Measurements from ENCODE around the gene SSUH2.
"Not testable (repeated sequence)": the region's sequence is repeated elsewhere in the genome, so short reads cannot be mapped to it uniquely, and the experiment has no call there.

The SSUH2 gene

DNA sequence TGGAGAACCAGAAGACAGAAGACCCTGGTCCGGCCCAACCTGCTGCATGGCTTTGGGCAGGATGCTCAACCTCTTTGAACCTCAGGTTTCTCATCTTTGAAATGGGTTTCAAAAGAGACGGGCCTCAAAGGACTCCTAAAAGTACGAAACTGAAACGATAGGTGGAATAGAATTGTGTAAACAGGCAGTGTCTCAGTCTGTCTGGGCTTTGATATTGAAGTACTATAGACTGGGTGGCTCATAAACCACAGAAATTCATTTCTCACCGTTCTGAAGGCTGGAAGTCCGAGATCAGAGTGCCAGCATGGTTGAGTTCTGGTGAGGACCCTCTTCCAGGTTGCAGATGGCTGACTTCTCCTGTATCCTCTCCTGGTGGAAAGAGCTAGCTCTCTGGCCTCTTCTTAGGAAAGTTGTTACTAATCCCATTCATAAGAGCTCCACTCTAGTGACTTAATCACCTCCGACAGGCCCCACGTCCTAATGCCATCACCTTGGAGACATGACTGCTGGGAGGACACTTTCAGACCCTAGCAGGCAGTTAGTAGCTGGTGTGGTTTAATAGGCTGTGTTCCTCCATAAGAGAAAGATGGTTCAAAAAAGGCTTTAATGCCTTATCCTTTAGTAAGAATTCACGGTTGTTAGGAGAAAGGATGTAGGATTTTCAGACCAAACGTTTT is 35.7 kb downstream of the SSUH2 start:
- no peak for DNase-seq (ENCODE audit: low read depth in 2 of 2)

DNA sequence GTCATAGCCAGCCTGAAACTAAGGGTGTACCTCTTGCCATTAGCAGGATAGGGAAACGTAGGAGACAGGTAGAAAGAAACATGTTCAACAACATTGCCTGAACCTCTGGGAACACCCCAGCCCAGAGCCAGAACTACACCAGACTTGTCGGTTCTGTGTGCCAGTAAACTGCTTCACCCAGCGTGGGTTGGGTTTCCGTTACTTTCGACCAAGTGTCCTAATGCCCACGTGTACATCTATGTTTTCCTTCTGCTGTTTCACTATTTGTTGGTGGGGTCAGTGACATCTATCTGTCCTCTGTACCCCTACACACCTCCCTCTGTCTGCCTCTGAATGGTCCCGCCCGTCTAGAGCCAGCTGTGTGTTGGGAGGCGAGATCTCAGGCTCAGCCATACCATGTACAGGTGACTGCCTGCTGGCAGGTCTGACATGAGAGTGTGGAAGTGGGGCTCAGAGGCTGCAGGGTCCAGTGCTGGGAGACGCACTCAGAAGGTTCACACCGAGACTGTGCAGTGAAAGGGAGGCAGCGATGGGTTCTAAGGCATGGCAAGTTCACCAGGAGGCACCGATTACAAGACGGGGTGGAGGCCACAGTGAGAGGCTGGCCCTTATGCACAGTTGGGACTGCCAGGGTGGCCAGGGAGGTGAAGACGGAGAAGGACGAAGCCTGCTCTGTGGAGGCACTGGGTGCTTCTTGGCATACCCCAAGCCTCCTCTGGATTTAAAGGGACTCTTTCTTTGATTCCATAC is 36.4 kb downstream of the SSUH2 start:
- DNase-seq (ENCODE audit: low read depth in 2 of 2): no peak

DNA sequence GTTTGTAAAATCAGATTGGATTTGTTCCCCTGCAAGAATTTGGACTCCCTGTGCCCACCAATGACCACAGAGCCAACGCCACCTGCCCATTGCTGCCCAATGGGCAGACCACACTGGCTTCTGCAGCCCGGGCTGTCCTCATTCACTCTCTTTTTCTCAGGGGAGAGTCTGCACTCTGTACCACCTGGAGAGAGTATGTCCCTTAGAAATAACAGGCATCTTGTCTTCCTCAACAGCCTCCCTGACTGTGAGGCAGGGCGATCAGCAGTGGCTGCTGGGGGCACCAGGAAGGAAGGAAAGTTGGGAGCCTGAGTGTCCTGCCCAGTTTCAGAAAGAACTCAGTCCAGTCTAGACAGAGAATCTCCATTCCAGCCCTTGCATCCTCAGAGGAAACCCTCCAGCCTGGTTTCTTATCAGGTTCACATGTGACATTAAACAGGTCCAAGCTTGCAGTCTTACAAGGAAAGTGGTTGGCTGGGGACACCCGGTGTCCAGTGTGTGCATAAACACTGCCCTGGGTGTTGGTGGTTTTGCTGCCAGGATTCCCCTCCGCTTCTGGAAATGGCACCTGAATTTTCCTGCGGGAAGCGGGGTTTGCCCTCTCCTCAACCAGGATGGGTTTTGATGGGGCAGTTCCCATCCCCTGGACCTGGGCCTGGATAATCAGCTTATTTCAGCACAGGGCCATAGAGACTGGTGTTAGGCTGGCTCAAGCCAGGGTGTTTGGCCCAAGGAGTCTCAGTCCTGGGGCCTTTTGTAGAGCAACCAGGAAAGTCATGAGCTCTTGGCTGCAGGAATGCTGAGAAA is 37.2 kb downstream of the SSUH2 start:
- DNase-seq (ENCODE audit: low read depth in 2 of 2): no peak

DNA sequence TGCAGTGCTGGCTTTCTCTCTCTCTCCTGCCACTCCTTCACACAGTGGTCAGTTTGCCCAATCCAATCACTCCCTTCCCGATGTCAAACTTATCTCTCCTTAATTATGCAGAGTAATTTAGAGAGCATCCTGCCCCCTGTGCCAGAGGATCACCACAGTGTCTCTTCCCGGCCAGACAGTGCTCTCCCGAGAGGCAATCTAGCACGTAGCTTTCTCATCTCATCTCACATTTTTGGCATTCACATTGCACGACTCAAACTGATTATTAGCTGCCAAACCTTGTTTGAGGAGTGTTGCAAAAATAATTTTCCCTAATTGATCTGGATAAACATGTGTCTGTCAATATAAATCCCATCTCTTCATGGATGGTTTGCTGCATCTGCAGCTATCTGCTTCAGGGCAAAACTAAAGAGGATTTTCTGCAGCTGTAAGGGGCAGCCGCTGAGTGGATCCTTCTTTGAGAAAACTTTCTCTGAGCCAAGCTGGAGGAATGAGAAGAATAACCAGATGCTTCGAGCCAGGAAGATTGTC is 37.8 kb downstream of the SSUH2 start:
- DNase-seq (ENCODE audit: low read depth in 2 of 2): no peak

DNA sequence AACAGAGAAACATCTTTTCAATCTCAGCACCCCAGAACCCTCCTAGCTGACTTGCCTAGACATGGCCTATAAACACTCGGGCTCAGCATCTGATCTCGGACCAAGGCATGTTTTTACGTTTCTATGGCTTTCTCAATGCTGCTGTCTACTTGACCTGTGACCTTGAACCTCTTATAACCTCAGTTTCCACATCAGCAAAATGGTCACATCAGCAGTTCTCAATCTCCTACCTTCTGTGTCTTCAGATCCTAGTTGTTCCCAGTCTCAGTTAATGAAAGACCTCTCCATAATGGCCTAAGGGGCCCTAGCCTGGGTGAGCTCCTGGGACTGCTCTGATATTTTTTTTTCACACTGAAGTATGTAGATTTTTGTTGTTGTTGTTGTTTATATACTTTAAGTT is 39.6 kb downstream of the SSUH2 start:
- no peak for DNase-seq (ENCODE audit: low read depth in 2 of 2)

DNA sequence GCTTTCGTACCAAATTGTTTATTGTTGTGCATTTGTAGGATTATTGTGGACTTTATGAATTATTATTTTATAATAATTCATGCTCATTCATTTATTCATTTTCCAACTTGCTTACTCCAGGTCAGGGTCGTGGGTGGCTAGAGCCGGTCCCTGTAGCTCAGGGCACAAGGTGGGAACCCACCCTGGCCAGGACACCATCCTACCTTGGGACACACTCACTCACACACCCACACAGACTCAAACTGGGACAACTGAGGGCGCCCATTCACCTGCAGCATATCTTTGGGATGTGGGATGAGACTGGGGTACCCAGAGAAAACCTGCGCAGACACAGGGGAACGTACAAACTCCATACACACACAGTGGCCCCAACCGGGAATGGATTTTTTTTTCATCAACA is 40.6 kb downstream of the SSUH2 start:
- no peak for DNase-seq (ENCODE audit: low read depth in 2 of 2)

DNA sequence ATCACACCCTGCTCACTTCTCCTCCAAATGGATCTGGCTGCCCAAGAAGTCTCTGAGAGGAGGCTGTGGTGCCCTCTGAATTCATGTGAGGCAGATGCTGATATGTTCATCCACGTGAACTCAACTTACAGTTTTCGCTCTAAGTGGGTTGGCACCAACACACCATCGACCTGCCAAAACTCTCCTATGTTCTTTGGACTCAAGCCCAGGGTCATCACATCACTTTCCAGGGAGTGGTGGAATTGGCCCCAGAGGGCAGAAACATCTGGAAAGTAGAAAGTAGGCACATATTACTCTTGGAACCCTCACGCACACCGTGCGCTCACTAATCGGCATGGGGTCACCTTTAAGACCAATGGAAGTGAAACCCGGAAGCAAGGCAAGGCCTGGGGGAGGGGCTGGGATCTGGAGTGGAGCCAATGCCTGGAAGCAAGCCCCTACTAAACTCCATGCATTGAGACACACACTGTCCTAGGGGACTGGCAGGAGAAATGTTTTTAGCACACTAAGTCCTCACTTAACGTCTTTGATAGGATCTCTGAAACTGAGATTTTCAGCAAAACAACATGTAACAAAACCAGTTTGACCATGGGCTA is 41.4 kb downstream of the SSUH2 start:
- DNase-seq (ENCODE audit: low read depth in 2 of 2): no peak

DNA sequence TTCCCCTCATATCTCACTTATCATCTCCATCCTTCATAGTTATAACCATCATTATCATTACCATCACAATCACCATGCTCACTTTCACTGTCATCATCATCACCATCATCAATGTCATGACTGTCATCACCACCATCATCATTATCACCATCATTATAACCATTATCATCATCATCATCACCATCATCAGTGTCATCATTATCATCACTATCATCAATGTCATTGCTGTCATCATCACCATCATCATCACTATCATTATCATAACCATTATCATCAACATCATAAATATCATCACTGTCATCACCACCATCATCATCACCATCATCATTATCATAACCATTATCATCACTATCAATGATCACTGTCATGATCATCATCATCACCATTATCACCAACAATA is 44.1 kb downstream of the SSUH2 start:
- DNase-seq (ENCODE audit: low read depth in 2 of 2): no peak

DNA sequence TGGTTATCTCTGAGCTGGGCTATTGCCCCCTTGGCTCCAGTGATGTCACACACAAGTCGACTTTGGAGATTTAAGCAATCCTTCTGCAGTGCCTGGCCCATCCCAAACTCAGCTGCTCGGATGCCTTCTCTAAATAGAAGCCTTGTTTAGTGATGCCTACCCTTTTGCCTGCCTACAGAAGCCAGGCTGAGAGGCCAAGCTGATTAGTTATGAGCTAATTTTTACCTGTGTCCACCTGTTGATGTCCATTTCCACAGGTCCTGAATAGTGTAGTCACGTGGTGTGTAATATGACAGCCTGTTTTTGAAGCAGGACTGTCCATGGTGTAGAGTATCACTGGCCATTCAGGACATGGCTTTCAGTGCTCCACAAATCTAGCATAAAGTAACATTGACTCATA is 45.5 kb downstream of the SSUH2 start:
- DNase-seq (ENCODE audit: low read depth in 2 of 2): no peak

DNA sequence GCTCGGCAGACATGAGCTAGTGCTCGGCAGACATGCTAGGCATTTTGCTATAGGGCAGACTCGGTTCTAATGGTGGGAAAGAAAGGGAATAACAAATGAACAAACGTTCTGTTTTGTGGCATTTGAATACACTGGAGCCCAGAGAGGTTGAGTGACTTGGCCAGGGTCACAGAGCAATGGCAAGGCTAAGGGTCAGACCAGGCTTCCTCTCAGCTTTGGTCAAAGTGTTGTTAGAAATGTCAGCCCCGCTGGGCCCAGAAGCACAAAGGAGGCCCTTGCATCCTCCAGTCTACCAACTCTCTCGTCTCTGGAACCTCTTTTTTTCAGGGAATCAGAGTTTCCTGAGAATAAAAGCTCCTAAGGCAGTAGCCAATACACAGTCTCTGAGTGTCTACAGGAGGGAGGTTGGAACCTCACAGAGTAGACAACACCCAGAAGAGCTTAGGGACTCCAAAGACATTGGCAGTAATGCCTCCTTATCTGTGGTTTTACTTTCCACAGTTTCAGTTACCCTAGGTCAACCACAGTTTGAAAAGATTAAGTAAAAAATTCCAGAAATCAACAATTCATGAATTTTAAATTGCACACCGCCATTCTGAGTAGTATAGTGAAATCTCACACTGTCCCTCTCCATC is 47.3 kb downstream of the SSUH2 start:
- no peak for DNase-seq (ENCODE audit: low read depth in 2 of 2)

DNA sequence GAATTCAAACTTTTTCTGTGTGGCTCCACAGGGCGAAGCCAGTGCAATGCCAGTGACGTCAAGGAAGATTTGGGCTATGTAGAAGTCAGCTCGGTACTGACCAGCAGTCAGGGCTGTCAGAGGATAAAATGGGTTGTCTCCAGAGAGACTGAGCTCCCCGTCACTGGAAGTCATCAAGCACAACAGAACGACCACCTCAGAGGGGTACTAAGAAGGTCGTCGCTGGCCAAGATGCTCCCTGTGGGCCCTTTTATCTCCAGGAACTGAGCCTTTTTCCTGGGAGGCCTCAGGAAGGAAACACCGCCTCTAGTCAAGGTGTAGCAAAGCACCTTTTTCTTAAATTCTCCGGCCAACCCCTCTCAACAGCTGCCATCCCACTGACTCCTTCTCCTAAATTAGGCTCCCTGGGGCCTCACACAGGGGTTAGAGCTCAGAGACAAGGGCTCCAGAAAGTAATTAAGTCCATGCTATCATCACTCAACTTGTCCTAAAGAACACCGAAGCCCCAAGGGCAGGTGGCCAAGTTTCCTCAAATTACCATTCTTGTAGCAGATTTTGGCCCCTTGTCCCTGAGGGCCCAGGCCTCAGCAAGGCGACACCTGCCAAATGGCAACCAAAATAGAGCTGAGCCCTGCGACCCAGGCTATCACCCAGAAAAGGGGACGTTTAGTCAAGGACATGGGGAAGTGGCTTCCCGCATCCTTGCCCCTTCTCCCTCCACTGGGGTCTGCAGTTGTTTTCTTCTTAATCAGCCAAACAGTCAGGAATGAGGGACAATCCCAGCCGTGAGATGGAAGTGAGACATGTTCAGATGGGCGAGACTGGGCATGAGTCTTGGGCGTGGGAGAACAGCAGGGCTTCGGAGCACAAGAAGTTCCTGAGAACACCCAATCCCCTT is 48.0 kb downstream of the SSUH2 start:
- DNase-seq (ENCODE audit: low read depth in 2 of 2): no peak

DNA sequence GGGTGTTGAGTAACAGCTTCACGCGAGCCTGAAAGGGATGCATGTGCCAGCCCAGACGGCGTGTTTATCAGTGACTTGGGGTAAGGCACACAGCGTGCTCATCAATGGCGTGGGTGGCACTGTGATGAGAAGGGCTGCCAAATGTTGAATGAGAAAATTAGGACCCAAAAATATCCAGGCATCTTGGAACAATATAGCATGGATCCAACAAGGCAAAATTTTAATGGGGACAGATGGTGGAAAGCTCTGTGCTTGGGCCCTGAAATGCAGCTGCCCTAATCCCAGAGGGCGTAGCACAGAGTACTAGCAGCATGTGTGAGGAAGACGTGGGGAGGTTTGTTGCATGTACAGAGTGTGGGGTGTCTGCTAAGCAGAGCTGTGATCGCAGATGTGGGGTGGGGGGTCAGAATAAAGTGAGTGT is 48.9 kb downstream of the SSUH2 start:
- no peak for DNase-seq (ENCODE audit: low read depth in 2 of 2)

DNA sequence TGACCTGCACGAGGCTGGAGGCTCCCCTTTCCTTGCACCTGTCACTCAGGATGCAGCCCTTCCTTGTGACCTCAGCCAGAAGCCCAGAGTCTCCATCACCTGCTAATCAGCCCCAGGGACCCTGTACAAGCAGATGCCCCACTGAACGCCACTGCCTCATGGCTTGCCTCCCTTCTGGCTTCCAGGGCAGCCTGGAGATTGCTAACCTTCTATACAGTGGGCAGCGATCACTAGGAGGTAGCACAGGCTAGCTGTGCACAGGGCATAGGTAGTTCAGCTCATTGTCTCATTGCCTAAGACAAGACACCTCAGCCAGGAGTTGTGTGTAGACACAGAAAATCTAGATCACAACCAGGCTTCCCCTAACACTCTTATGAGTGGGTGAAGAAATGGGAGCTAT is 49.3 kb downstream of the SSUH2 start:
- no peak for DNase-seq (ENCODE audit: low read depth in 2 of 2)

DNA sequence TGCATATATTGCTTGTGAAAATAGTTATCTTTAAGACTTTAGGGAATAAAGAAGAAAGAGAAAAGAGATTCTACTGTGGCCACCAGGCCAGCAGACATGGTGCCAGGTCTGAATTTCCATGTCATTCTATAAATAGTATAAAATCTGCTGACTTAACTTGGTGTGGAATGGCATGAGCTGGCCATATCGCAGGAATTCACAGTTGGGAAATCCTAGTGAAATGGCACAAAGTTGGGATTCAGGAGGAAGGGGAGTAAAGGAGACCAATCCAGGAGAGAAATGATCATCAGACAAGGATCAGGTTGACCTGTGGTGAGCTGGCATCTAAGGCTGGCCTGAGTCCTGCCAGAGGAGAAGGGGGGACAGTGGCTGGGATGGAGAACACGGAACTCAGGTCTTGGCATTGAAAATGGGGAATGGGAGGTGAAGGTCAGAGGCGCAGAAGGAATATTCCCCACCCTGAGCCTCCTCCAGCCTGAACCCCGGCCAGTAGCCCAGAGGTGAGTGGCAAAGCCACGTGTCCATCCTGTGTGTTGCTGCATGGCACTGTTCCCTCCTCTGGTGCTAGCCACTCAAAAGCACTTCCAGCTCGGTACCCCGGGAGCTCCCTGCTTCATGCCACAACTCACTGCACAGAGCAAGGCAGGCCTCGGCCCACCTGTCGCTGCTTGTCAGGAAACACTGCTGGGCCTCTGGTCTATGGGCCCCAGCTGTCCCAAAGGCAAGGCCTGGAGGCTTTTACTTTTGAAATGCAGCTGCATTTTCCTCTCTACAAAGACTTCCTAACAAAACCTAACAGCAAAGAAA is 51.4 kb downstream of the SSUH2 start:
- no peak for DNase-seq (ENCODE audit: low read depth in 2 of 2)

DNA sequence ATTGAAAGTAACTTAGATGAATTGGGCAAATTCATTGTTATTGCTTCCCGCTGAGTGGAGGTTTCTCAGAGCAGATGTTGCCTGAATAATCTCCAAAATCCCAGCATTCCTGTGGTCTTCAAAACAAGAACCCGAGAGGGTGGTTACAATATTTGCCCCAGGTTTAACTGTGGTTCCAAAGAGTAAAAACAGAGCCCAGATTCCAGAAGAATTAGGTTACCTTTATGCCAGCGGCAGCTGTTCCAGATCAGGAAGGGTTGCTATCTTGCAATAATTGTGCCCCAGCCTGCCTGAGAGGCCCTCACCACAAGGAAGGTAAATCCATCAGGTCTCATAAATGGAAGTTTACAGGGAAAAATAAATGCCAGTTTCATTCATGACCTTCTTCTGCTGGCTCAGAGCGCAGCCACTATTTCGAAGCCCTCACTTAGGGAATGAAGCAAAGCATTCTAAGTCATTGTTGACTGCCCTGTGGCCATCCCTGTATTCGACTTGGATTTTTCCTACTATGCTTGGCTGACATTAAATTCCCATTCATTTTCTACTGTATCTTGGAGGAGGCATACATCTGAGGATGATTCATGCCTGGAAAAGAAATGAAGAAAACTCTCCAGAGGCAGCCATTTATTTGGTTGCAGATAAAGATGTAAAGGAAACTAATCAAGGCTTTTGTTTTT is 54.6 kb downstream of the SSUH2 start:
- DNase-seq (ENCODE audit: low read depth in 2 of 2): no peak

DNA sequence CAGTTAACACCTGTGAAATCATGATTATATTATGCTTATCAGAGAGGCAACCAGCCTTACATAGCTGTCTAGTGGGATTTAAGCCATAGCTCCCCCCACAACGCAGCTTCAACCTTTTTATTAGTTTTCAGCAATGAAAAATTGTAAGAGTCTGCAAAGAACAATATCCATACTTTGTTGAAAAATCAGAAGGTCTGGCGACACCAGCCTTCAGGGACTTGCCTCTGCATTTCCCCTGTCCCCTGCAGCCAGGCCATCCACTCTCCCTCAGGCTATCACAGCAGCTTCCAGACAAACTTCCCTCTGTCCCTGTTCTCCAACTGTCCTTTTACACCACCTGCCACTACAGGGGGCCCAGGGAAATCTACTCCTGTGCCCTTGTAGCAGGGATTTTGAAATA is 59.9 kb downstream of the SSUH2 start:
- no peak for DNase-seq (ENCODE audit: low read depth in 2 of 2)

DNA sequence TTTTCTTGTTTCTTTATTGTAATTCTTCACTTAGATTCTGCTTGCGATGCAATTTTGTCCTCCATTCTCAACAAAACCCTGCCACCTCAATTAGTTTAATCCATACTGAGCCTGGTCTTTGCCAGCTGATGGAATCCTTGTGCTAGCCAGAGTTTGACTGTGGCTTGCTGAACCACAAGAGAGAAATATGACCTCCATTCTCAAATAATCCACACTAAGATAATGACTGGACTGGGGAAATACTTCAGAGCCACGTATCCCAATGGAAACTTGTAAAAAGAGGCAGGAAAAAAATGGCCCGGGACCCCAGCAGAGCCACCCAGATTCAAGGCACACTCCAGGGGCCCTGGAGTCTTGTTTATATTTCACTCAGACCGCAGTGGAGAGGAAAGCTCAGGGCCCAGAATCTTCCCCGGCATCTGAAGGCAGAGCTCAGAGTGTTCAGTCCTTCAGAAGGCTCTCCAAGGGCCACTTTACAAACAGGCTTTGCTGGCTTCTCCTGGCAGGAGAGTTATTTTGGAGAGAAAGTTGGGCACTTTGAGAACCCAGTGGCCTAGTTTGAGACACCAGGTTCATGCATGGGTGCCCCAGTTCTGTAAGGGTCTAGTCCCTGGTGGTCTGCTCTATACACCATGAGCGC is 62.7 kb downstream of the SSUH2 start:
- DNase-seq (ENCODE audit: low read depth in 2 of 2): no peak

DNA sequence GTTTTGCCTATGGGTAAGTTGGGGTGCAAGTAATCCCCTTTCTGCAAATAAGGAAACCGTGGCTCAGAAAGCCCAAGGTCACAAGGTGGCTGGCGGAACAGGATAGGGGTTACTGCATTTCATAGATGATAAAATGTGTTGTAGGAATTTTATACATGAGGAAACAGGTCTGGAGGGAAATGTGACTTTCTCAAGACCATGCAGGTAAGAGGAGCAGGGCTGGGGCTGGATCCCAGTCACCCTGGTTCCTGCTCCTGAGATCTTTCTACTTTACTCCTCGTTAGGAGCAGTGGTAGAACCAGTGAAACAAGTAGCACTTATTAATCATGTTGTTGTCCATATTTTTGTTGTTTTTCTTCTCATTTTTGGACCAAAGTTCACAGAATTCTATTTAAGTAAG is 63.2 kb downstream of the SSUH2 start:
- no peak for DNase-seq (ENCODE audit: low read depth in 2 of 2)

DNA sequence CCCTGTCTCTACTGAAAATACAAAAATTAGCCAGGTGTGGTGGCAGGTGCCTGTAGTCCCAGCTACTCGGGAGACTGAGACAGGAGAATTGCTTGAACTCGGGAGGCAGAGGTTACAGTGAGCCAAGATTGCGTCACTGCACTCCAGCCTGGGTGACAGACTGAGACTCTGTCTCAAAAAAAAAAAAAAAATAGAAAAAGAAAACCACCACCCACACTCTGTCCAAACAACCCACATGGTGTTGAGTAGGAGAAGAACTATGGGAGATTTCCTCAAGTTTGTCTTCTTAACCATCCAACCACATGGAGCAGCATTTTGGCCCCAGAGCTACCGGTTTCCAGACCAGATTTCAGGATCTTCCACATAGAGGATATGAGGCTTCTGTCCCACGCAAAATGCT is 64.2 kb downstream of the SSUH2 start:
- DNase-seq (ENCODE audit: low read depth in 2 of 2): not testable (repeated sequence)
